Activated CD4-positive, CD25-positive, alpha-beta regulatory T cell (primary cell): ENCODE measurements around the gene OR2L2.
"Not testable (repeated sequence)": the region's sequence is repeated elsewhere in the genome, so short reads cannot be mapped to it uniquely, and the experiment has no call there.

Source experiments
- DNase-seq, 4 experiments: peaks; one replicate each; lab custom pipeline; 2025; lab: John Stamatoyannopoulos, UW

The OR2L2 gene, protein sequence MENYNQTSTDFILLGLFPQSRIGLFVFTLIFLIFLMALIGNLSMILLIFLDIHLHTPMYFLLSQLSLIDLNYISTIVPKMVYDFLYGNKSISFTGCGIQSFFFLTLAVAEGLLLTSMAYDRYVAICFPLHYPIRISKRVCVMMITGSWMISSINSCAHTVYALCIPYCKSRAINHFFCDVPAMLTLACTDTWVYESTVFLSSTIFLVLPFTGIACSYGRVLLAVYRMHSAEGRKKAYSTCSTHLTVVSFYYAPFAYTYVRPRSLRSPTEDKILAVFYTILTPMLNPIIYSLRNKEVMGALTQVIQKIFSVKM

DNA sequence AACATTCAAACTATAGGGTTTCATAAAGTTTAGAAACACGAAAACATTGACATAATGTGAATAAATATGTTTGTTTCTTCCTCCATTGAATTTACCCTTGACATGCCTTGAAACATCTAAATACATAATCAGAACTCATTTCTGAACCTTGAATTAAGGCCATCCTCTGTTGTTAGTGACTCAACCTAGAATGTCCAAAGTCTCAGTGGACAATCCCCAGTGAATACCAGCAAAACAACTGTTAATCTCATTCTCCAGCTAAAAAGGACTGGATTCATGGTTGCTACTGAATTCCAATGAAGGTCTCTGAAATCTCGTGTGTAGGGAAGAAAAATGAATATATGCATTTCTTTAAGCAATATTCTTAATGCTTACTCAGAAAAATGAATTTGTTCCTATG lies at the start of gene OR2L2:
OR2L2 (plus strand) TSS at position 301 of the 400 bp plus-strand sequence. CDS start 8,198 bp downstream, outside the sequence.
- no peak for DNase-seq

DNA sequence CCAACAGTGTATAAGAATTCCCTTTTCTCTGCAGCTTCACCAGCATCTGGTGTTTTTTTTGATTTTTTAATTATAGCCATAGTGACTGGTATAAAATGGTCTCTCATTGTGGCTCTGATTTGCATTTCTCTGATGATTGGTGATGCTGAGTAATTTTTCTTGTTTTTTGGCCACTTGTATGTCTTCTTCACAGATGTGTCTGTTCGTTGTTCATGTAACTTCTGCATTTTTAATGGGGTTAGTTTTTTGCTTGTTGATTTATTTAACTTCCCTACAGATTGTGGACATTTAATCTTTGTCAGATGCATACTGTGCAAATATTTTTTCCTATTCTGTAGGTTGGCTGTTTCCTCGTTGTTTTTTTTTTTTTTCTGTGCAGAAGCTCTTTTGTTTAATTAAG lies 36.9 kb upstream of the OR2L2 start:
- DNase-seq = no peak

DNA sequence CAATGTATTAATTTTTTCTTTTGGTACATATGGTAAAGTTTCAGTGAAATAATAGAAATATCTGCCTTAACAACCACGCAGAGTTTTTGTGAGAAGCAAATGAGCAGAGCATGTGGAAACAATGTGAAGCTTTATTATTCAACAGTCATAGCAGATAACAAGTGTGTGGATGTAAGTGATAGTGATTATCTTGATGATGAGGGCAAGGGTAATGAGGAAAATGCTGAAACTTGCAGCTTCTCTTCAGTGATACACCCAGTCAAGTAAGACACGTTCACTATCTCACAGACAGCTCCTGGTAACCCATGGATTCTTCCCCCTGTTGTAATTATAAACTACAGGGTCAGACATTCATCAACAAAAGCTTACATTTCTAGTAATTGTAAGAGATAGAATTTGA lies 31.1 kb upstream of the OR2L2 start:
- DNase-seq = no peak

DNA sequence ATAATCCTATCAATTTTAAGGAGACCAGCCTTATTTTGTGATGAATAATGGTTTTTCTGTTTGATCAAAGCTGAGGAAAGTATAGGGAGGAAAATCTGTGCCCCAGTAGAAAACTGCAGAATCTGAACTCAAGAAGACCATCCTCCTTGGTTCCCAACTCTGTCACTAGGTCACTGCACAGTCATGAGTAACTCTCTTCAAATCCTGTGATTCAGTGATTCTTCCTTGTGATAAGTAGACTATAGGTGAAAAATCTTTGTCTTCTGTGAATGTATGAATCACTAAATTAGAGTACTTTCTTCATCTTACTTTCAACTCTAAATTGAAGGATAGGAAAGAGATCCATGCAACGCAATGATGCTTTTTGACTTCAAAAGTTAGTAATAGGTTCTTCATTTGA lies 29.7 kb upstream of the OR2L2 start:
- no peak for DNase-seq

DNA sequence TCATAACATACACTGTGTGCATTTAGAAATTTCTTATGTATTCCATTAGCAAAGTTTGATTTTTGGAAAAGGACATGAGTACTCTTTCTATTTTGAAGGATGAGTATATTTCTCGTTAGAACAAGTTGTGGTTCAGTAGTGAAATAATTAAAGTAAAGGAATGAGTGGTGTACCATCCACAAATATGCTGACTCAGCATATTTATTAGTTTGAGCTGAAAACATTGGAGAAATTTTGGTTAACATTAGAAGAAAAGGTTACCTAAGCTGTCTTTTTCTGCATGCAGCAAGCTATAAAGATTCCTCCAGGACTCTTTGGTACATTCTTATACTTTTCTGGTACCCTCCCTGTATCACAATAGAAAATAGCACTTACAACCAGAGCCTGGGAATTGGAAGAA lies 22.1 kb upstream of the OR2L2 start:
- no peak for DNase-seq

DNA sequence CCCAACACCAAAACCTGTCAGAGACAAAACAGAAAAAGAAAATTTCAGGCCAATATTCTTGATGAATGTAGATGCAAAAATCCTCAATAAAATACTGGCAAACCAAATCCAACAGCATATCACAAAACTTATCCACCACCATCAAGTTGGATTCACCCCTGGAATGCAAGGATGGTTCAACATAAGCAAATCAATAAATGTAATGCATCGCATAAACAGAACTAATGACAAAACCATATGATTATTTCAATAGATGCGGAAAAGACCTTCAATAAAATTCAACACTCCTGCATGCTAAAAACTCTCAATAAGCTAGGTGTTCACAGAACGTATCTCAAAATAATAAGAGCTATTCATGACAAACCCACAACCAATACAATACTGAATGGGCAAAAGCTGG lies 20.2 kb upstream of the OR2L2 start:
- DNase-seq = no peak

DNA sequence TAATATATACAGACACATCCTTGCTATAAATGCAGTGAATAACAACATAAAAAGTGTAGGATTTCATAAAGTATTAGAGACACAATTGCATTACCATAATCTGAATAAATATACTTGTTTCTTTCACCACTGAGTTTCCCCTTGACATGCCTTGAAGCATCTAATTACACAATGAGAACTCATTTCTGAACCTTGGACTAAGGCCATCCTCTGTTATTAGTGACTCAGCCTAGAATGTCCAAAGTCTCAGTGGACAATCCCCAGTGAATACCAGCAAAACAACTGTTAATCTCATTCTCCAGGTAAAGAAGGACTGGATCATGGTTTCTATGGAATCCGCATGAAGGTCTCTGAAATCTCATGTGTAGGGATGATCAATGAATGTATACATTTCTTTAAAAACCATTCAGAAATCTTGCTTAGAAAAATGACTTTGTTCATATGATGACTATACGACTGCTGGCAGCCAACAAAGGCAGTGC lies 16.6 kb upstream of the OR2L2 start, which contains the start of gene OR2L5:
OR2L5 (plus strand) TSS at position 432 of the 482 bp plus-strand sequence. CDS start 8,288 bp downstream, outside the sequence.
- DNase-seq = no peak

DNA sequence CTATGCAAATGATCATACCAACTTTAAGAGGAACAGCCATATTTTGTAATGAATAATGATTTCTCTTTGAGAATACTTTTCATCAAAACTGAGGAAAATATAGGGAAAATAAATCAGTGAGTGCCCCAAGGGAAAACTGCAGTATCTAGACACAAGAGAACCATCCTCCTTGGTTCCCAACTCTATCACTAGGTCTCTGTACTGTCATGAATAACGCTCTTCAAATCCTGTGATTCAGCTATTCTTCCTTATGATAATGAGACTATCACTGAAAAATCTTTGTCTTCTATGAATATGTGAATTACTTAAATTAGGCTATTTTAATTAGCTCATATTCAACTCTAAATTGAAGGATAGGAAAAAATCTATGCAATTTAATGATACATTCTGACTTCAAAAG lies 14.1 kb upstream of the OR2L2 start:
- DNase-seq = no peak

DNA sequence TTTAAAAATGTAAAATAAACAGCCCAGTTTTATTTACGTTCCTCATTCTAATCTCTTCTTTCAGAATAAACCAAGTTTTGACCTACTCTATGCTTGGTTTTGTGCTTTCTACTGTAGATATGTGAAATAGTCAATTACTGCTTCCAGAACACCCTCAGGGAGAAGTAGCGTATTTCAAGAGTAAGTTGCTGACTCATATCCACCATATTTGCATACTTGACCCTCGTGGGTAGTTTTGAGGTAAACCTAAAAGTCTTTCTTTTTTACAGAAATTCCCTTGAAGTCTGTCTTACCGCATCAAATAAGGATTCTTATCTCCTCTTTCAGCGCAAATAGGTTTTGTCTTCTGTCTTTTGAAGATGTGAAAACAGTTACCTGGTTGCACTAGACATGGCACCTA lies 15.3 kb downstream of the OR2L2 start:
- DNase-seq = no peak

DNA sequence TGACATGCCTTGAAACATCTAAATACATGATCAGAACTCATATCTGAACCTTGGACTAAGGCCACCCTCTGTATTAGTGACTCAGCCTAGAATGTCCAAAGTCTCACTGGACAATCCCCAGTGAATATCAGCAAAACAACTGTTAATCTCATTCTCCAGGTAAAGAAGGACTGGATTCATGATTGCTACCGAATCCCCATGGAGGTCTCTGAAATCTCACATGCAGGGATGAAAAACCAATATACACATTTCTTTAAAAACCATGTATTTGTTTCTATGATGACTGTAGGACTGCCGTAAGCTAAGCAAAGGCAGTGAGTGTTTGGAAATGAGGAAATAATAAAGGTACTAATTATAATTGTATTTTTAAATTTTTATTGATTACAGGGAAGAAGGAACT lies 16.7 kb downstream of the OR2L2 start, which contains the start of gene OR2L3:
OR2L3 (plus strand) TSS at position 301 of the 400 bp plus-strand sequence. CDS start 13,846 bp downstream, outside the sequence.
- no peak for DNase-seq

DNA sequence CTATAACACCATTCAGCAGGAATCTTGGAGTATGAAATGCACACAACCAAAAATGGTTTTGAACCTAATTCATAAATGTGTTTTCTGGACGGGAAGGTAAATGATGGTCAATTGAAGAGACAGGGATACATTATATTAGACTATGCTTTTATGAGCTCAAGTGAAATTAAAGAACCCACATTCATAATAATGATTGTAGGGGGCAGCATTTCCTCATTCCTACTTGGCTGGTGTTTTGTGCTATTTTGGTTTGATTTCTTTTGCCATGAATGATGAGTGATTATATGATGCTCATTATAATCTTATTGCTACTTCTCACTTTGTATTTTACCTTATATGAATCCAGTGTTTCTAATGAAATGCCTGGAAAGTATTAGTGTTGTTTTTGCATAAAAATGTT lies 17.1 kb downstream of the OR2L2 start:
- DNase-seq = no peak

DNA sequence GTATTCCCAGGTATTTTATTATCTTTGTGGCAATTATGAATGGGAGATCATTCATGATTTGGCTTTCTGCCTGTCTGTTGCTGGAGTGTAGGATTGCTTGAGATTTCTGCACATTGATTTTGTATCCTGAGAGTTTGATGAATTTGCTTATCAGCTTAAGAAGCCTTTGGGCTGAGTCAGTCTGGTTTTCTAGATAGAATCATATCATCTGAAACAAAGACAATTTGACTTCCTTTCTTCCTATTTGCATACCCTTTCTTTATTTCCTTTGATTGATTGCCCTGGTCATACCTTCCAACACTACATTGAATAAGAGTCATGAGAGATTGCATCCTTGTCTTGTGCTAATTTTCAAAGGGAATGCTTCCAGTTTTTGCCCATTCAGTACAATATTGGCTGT lies 24.8 kb downstream of the OR2L2 start:
- DNase-seq = no peak

DNA sequence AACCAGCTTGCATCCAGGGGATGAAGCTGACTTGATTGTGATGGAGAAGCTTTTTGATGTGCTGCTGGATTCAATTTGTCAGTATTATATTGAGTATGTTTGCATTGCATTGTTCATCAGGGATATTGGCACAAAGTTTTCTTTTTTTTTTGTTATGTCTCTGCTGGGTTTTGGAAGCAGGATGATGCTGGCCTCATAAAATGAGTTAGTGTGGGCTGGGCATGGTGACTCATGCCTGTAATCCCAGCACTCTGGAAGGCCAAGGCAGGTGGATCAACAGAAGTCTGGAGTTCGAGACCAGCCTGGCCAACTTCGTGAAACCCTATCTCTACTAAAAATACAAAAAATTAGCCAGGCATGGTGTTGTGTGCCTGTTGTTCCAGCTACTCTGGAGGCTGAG lies 25.4 kb downstream of the OR2L2 start:
- no peak for DNase-seq

DNA sequence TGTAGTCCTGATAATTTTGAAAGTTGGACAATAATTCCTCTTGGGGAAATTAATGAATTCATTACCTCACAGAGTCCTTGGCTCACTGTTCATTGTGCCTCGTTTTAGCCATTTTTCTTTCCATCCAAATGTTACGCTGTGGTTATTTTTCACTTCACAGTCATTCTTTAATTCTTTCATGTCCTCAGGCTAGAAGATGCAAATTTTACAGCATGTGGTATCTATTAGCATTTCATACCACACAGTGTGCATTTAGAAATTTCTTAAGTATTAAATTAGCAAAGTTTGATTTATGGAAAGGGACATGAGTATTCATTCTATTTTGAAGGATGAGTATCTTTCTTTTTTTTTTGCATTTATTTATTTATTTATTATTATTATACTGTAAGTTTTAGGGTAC lies 35.2 kb downstream of the OR2L2 start:
- no peak for DNase-seq

DNA sequence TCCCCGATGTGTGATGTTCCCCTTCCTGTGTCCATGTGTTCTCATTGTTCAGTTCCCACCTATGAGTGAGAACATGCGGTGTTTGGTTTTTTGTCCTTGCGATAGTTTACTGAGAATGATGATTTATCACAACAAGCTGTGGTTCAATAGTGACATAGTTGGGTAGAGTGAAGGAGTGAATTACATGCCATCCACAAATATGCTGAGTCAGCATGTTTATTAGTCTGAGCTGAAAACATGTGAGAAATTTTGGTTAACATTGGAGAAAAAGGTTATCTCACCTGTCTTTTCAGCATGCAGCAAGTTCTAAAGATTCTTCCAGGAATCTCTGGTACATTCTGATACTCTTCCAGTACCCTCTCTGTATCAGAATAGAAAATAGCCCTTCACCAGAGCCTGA lies 35.7 kb downstream of the OR2L2 start:
- no peak for DNase-seq

DNA sequence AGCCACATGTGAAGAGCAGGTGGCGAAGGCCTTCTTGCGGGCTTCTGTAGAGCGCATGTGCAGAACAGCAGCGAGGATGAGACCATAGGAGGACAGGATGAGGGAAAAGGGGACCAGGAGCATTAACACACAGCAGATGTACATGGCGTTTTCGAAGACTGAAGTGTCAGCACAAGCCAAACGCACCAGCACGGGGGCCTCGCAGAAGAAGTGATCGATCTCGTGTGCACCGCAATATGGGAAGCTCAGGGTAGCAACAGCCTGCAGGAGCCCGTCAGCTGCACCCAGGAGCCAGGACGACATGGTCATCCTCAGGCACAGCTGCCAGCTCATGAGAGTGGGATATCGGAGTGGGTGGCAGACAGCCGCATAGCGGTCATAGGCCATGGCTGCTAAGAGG lies 54.0 kb downstream of the OR2L2 start:
- DNase-seq = not testable (repeated sequence)
